GM19468 (cell line): ENCODE results near the gene SPTLC3.

Experiments used
- ATAC-seq: cut with Tn5 transposase; IDR thresholded peaks from one replicate; pipeline ENCODE4 v1.9.1; 2021; ENCODE audit warnings: mild to moderate bottlenecking, moderate library complexity, moderate number of reproducible peaks; ENCODE audit not compliant: unreplicated experiment; ENCODE audit errors: extremely low read depth

SPTLC3 gene

DNA sequence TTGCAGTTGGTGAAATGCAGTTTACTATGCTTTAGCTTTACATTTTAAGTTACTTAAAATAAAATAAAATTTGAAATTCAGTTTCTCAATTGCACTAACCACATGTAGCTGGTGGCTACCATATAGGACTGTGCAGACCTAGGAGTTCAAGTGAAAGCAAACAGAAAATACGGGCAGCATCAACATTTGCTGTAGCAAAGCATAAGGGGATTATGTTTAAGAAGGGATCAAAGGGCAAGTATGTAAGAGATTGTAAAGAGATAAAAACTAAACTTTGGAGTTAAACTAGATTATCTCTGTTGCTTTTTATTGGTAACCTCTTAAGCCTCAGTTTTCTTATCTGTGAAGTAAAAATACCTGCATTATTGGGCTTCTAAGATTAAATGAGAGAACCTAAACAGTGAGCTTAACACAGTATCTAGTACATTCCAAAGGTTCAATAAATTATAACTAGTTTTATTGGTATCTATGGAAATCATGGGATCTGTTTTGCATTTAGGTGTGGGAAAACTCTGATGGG, 81.2 kb downstream of the SPTLC3 start:
- no peak for ATAC-seq

GRCh38 chr20:13092111-13092510, 83.3 kb downstream of the SPTLC3 start:
- no peak for ATAC-seq

DNA sequence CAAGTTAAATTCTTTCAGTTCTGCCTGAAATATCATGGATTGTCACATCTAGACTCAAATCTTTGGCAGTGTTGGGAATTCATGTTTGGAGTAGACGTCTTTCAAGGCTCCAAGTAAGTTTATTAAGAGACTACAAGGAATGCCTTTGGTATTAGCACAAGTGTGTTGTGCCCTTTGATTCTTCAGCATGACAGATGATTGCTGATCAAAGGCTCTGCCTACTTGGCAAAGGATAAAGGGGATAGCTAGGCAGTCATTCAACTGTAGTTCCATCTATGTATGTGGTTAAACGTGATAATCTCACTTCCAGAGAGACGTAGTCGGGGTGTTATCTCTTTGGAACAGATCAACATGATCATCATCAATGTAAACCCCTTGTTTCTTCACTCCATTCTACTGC, 86.2 kb downstream of the SPTLC3 start:
- no peak for ATAC-seq

DNA sequence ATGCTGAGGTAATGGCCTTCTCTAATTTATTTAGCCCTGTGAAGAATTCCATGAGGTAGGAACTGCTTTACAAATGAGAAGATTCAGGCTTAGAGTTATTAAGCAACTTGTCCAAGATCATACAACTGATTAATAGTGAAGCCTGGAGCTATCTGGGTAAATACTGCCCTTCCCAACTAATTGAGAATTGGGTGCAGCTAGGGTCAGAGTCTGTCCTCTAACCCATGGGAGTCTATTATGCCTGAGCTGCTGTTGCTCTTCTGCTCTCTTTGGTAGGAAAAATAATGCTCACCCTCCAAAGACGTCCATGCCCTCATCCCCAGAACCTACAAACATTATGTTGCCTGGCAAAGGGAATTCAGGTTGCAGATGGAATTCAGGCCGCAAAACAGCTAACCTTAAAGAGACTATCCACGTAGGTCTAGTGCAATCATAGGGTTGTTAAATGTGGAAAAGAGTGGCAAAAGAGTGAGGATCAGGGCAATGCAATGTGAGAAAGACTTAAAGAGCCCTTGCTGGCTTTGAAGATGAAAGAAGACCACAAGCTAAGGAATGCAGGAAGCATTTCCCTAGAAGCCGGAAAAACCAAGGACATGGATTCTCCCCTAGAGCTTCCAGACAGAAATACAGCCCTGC, 90.1 kb downstream of the SPTLC3 start:
- no peak for ATAC-seq

- no peak for ATAC-seq
Measured at GRCh38 chr20:13099676-13100075, 90.9 kb downstream of the SPTLC3 start.

DNA sequence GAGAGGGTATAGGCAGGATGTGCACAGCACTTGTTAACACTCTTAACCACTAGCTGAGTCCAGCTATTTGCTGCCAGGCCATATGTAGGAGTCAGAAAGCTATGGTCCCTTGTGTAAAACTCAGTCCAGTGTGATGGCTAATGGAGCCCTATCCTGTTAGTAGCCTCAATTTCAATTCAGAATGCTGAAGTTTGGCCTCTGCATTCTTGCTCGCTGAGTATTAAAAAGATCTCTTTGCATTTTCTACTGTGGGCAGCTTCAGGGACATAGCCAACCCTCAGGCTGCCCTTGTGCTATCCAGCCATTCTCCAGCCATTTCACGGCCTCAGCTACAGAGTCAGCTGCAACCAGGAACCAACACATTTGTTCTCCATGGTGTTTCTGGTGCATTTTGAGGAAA, 92.5 kb downstream of the SPTLC3 start:
- ATAC-seq = no peak

DNA sequence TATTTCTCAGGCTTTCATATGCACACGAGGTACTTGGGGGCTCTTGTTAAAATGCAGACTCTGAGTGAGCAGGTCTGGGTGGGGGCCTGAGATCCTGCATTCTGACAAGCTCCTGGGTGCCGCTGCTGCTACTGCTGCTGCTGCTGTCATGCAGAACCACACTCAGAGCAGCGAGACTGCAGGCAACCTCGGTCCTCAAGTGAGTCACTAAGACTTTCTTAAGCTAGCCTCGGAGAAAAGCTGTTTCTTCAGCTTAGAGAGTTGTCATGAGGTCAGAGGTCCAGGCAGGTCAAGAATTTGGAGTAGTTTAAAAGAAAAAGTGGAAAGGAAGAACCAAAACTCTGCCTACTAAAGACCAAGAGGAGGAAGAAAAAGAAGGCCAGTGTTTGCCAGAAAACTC, 92.9 kb downstream of the SPTLC3 start:
- no peak for ATAC-seq

GRCh38 chr20:13102237-13102636, 93.5 kb downstream of the SPTLC3 start:
- ATAC-seq = no peak

DNA sequence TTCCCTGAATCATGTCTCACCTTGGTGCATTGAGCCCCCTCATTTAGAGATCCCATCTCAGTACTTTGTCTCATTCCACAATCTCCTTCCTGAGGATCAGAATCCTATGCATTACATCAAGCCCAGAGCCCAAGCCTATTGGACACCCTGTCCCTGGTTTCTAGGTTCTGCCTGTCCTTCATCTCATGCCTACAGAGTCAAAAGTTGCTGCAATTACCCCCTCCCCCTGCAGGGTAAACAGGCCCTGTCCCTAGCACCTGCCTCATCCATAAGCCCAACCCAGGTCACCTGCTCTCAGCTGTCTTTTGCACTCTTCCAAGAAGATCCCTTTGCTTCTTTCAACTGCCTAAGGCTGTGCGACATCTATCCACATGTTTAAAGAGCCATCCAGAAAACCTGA, 93.9 kb downstream of the SPTLC3 start:
- no peak for ATAC-seq

GRCh38 chr20:13105039-13105438, 96.3 kb downstream of the SPTLC3 start:
- ATAC-seq = no peak

GRCh38 chr20:13105864-13106457, 97.2 kb downstream of the SPTLC3 start:
- ATAC-seq = no peak

GRCh38 chr20:13109658-13110057, 100.9 kb downstream of the SPTLC3 start:
- ATAC-seq = no peak

GRCh38 chr20:13110796-13111195, 102.0 kb downstream of the SPTLC3 start:
- ATAC-seq = no peak

DNA sequence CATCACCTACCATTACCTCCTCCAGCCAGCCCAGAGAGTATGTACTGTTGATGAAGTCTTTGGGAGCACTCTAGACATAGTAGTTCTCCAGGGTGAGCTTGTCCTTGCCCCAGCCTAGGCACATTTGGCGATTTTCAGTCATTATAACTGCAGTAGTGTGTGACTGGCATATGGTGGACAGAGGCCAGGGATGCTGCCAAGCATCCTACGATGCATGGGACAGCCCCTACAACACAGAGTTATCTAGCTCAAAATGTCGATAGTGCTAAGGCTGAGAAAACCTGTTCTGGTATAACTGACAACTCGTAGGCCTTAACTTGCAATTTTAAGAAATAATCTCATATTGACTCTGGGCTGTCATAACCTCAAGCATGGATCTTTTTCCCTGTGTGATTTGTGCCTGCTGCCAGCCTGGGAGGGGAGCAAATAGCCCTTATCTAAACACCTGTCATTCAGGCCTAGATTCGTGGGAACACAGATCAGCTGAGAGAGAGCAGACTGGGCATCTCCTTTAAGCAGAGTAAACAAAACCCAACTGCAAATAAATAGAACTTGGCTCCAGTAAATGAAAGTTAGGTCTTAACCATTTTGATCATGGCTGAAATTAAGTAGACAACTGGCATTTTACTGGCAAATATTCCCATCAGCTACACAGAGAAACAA, 102.6 kb downstream of the SPTLC3 start:
- ATAC-seq = no peak

DNA sequence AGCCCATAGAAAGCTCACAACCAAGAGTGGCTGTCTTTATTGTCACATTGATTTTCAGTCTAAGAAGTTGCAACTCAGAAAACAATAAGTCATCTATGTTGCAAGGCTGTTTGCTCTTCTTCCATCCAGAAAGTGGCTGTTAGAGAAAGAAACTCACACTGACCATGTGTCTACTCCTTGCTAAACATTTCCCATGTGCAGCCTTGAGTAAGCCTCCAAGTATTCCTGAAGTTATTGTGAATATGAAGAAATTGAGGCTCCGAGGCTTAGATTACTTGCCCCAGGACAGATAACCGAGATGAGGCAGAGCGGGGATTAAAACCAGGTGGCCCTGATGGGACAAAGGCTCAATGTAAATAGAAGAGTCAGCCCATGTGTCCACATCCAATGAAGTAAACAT, 105.0 kb downstream of the SPTLC3 start:
- no peak for ATAC-seq

- no peak for ATAC-seq
Measured at GRCh38 chr20:13117200-13117599, 108.4 kb downstream of the SPTLC3 start.

- ATAC-seq = no peak
Measured at GRCh38 chr20:13118676-13119075, 109.9 kb downstream of the SPTLC3 start.

DNA sequence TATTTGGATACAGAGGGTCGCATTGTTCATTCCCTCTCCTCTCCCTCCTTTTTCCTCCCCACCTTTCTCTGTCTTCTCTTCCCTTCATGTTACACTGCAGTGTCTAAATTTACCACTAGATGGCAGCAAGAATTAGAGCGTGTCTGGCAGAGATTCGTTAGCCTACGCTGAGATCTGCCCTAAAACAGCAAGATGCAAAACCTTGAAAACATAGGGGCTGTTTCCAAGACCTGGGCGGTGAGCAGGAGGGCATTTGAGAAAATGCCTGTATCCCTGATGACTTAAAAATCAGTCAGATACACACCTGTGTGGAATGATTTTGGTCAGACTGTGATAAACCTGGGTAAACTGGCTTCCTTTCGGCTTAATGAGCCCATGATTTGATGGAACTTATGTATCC, 110.8 kb downstream of the SPTLC3 start:
- peak; percentile 32 for ATAC-seq

DNA sequence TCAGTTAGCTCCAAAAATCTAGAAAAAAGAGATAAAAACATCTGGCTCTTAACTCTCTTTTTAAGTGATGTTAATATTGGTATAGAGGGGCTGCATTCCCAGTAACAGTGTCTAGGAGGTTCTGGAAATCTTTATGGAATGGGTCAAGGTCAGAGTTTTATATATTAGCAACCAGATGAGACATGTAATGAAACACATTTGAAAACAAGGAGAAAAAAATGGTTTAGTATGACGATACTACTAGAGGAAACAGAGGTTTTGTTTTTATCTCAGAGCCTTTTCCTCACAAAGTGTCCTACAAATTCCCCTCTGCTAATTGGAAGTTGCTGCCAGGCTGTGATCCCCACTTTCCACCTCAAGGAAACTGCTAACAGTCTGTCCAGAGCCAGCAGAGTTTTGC, 111.7 kb downstream of the SPTLC3 start:
- no peak for ATAC-seq

- ATAC-seq = no peak
Measured at GRCh38 chr20:13121840-13122515, 113.2 kb downstream of the SPTLC3 start.

- no peak for ATAC-seq
Measured at GRCh38 chr20:13125486-13125885, 116.7 kb downstream of the SPTLC3 start.
